CD4-positive, CD25-positive, alpha-beta regulatory T cell (primary cell): ENCODE measurements around the gene FAAP100. TPM values are rescaled to one million over a fixed set of nuclear protein-coding genes. Genes with fewer than 3 reads are reported as not detected.

ENCODE experiments used
- polyA plus RNA-seq, 4 donors: library from polyadenylated mRNA; unstranded; fragments of 300-500 nt; fragmentation: Illumina TruSeq; gene quantifications; one replicate each; pipeline ENCODE4 v1.2.3, GENCODE V29; 2021
- total RNA-seq: library from RNA; stranded (reverse); gene quantifications from one replicate; pipeline ENCODE4 v1.2.3, GENCODE V29; 2022

Gene FAAP100
- total and polyA plus RNA-seq, 5 donors from 2014 or later: 8.2 to 28.1 (median 11.5) TPM

Other genes with a start within 250 kb of the FAAP100 start
- 0.54 TPM for gene BAHCC1, start 156.9 kb downstream of the FAAP100 start, total RNA-seq
- gene BAHCC1, start 156.9 kb downstream of the FAAP100 start, polyA plus RNA-seq: not detected
- gene ACTG1, start 39.6 kb downstream of the FAAP100 start, total RNA-seq: 1,684 TPM
- gene ACTG1, start 39.6 kb downstream of the FAAP100 start, polyA plus RNA-seq: 1,000 to 10,000 TPM; 1,881 to 2,724 (median 2,486) TPM
- gene FSCN2, start 24.0 kb downstream of the FAAP100 start, total RNA-seq: 0.74 TPM
- under 1 TPM in 1 of 4 donors, not detected in 3; 0.17 TPM for gene FSCN2, start 24.0 kb downstream of the FAAP100 start, polyA plus RNA-seq
- 103 TPM for gene NPLOC4, start 84.8 kb upstream of the FAAP100 start, total RNA-seq
- 10 to 100 TPM; 48.6 to 53.1 (median 51.0) TPM for gene NPLOC4, start 84.8 kb upstream of the FAAP100 start, polyA plus RNA-seq
- gene TSPAN10, start 84.8 kb upstream of the FAAP100 start, total RNA-seq: not detected
- under 1 TPM in 3 of 4 donors, not detected in 1; 0.21 to 0.70 (median 0.24) TPM for gene TSPAN10, start 84.8 kb upstream of the FAAP100 start, polyA plus RNA-seq
- 0.67 TPM for gene PDE6G, start 104.2 kb upstream of the FAAP100 start, total RNA-seq
- gene PDE6G, start 104.2 kb upstream of the FAAP100 start, polyA plus RNA-seq: 1 to 10 TPM in 2 of 4 donors, under 1 TPM in 1, not detected in 1; 0.94 to 1.4 (median 1.1) TPM
- 37.7 TPM for gene OXLD1, start 114.3 kb upstream of the FAAP100 start, total RNA-seq
- 100 to 1,000 TPM in 1 of 4 donors, 10 to 100 TPM in 3; 78.4 to 108 (median 84.2) TPM for gene OXLD1, start 114.3 kb upstream of the FAAP100 start, polyA plus RNA-seq
- gene CCDC137, start 114.4 kb upstream of the FAAP100 start, total RNA-seq: 30.4 TPM
- 10 to 100 TPM; 10.2 to 14.3 (median 12.0) TPM for gene CCDC137, start 114.4 kb upstream of the FAAP100 start, polyA plus RNA-seq
- 34.7 TPM for gene ARL16, start 131.4 kb upstream of the FAAP100 start, total RNA-seq
- gene ARL16, start 131.4 kb upstream of the FAAP100 start, polyA plus RNA-seq: 10 to 100 TPM; 24.7 to 27.7 (median 26.3) TPM
- 148 TPM for gene HGS, start 131.7 kb upstream of the FAAP100 start, total RNA-seq
- 10 to 100 TPM; 23.4 to 30.5 (median 27.7) TPM for gene HGS, start 131.7 kb upstream of the FAAP100 start, polyA plus RNA-seq
- 18.5 TPM for gene MRPL12, start 151.0 kb upstream of the FAAP100 start, total RNA-seq
- 10 to 100 TPM; 45.1 to 49.2 (median 47.2) TPM for gene MRPL12, start 151.0 kb upstream of the FAAP100 start, polyA plus RNA-seq
- gene SLC25A10, start 159.9 kb upstream of the FAAP100 start, total RNA-seq: 2.5 TPM
- gene SLC25A10, start 159.9 kb upstream of the FAAP100 start, polyA plus RNA-seq: 1 to 10 TPM; 3.4 to 4.3 (median 3.7) TPM